H1 (cell line): Measurements from ENCODE around the gene HOXA13.

Source experiments
- CTCF ChIP-seq, 3 experiments: IDR thresholded peaks; 1 replicate in 2 of 3; 2 replicates in 1 of 3; pipeline versions ENCODE4 v1.5.1 to v1.6.1; 2011; ENCODE audit warnings: low read length in 3 of 3, mild to moderate bottlenecking in 3 of 3, inconsistent platforms in 2 of 3, low read depth in 1 of 3, moderate library complexity in 1 of 3; ENCODE audit not compliant: insufficient read depth in 1 of 3; ENCODE audit errors: control extremely low read depth in 1 of 3
- EGR1 ChIP-seq: IDR thresholded peaks from 2 replicates; pipeline ENCODE4 v1.6.1; 2011; ENCODE audit warnings: low read depth, low read length, borderline replicate concordance
- EZH2 ChIP-seq: fragments of 200-600 bp; sonication (generic); IDR thresholded peaks from 2 replicates; pipeline ENCODE4 v1.7.1; 2012; ENCODE audit warnings: low read depth, mild to moderate bottlenecking, moderate library complexity, low read length, inconsistent platforms; ENCODE audit not compliant: severe bottlenecking
- GABPA ChIP-seq: IDR thresholded peaks from 2 replicates; pipeline ENCODE4 v1.6.1; 2011; ENCODE audit warnings: mild to moderate bottlenecking, low read length, moderate library complexity, borderline replicate concordance; ENCODE audit not compliant: insufficient read depth
- POLR2A ChIP-seq, 2 experiments: IDR thresholded peaks; 1 replicate in 1 of 2; 2 replicates in 1 of 2; pipeline ENCODE4 v1.6.1; 2011; ENCODE audit warnings: low read depth in 2 of 2, low read length in 2 of 2, mild to moderate bottlenecking in 2 of 2; ENCODE audit errors: control extremely low read depth in 1 of 2
- POLR2AphosphoS5 ChIP-seq: IDR thresholded peaks from 2 replicates; pipeline ENCODE4 v1.6.1; 2011; ENCODE audit warnings: low read depth, low read length
- RAD21 ChIP-seq, 2 experiments: IDR thresholded peaks in 1 of 2; conservative IDR thresholded peaks in 1 of 2; 2 replicates each; pipeline ENCODE4 v1.6.1; 2011; ENCODE audit warnings: low read depth in 2 of 2, low read length in 2 of 2, improper control_type of control experiment in 1 of 2, inconsistent platforms in 1 of 2, mild to moderate bottlenecking in 1 of 2, moderate library complexity in 1 of 2
- SP4 ChIP-seq: IDR thresholded peaks from 2 replicates; pipeline ENCODE4 v1.6.1; 2012; ENCODE audit warnings: low read length, inconsistent platforms
- TF ChIP-seq, protein P1 (sequence below): IDR thresholded peaks from 2 replicates; pipeline ENCODE4 v1.6.1; 2012; ENCODE audit warnings: low read length, inconsistent platforms
- TF ChIP-seq, protein P2 (sequence below): fragments of 300-600 bp; sonication (generic); IDR thresholded peaks from 2 replicates; pipeline ENCODE4 v1.7.1; 2012; ENCODE audit warnings: low read length, moderate library complexity, mild to moderate bottlenecking, inconsistent platforms; ENCODE audit not compliant: insufficient replicate concordance

GRCh38 chr7:27202862-27203134, 2.9 kb upstream of the HOXA13 start:
- no peak for TF ChIP-seq POLR2A (IDR thresholded peaks at IDR 0.05; ENCODE audit: control extremely low read depth in 1 of 2, low read depth in 2 of 2, low read length in 2 of 2)
- TF ChIP-seq, protein P1, sequence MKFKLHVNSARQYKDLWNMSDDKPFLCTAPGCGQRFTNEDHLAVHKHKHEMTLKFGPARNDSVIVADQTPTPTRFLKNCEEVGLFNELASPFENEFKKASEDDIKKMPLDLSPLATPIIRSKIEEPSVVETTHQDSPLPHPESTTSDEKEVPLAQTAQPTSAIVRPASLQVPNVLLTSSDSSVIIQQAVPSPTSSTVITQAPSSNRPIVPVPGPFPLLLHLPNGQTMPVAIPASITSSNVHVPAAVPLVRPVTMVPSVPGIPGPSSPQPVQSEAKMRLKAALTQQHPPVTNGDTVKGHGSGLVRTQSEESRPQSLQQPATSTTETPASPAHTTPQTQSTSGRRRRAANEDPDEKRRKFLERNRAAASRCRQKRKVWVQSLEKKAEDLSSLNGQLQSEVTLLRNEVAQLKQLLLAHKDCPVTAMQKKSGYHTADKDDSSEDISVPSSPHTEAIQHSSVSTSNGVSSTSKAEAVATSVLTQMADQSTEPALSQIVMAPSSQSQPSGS = no peak
- TF ChIP-seq POLR2AphosphoS5 = no peak
- TF ChIP-seq CTCF (IDR thresholded peaks at IDR 0.05; ENCODE audit: control extremely low read depth in 1 of 3, insufficient read depth in 1 of 3, low read depth in 1 of 3, low read length in 3 of 3) = no peak
- TF ChIP-seq RAD21 (IDR thresholded peaks at IDR 0.05 in 1 of 2, conservative IDR thresholded peaks at IDR 0.05 in 1 of 2; ENCODE audit: low read depth in 2 of 2, low read length in 2 of 2) = no peak
- TF ChIP-seq GABPA = no peak
- TF ChIP-seq, protein P2, sequence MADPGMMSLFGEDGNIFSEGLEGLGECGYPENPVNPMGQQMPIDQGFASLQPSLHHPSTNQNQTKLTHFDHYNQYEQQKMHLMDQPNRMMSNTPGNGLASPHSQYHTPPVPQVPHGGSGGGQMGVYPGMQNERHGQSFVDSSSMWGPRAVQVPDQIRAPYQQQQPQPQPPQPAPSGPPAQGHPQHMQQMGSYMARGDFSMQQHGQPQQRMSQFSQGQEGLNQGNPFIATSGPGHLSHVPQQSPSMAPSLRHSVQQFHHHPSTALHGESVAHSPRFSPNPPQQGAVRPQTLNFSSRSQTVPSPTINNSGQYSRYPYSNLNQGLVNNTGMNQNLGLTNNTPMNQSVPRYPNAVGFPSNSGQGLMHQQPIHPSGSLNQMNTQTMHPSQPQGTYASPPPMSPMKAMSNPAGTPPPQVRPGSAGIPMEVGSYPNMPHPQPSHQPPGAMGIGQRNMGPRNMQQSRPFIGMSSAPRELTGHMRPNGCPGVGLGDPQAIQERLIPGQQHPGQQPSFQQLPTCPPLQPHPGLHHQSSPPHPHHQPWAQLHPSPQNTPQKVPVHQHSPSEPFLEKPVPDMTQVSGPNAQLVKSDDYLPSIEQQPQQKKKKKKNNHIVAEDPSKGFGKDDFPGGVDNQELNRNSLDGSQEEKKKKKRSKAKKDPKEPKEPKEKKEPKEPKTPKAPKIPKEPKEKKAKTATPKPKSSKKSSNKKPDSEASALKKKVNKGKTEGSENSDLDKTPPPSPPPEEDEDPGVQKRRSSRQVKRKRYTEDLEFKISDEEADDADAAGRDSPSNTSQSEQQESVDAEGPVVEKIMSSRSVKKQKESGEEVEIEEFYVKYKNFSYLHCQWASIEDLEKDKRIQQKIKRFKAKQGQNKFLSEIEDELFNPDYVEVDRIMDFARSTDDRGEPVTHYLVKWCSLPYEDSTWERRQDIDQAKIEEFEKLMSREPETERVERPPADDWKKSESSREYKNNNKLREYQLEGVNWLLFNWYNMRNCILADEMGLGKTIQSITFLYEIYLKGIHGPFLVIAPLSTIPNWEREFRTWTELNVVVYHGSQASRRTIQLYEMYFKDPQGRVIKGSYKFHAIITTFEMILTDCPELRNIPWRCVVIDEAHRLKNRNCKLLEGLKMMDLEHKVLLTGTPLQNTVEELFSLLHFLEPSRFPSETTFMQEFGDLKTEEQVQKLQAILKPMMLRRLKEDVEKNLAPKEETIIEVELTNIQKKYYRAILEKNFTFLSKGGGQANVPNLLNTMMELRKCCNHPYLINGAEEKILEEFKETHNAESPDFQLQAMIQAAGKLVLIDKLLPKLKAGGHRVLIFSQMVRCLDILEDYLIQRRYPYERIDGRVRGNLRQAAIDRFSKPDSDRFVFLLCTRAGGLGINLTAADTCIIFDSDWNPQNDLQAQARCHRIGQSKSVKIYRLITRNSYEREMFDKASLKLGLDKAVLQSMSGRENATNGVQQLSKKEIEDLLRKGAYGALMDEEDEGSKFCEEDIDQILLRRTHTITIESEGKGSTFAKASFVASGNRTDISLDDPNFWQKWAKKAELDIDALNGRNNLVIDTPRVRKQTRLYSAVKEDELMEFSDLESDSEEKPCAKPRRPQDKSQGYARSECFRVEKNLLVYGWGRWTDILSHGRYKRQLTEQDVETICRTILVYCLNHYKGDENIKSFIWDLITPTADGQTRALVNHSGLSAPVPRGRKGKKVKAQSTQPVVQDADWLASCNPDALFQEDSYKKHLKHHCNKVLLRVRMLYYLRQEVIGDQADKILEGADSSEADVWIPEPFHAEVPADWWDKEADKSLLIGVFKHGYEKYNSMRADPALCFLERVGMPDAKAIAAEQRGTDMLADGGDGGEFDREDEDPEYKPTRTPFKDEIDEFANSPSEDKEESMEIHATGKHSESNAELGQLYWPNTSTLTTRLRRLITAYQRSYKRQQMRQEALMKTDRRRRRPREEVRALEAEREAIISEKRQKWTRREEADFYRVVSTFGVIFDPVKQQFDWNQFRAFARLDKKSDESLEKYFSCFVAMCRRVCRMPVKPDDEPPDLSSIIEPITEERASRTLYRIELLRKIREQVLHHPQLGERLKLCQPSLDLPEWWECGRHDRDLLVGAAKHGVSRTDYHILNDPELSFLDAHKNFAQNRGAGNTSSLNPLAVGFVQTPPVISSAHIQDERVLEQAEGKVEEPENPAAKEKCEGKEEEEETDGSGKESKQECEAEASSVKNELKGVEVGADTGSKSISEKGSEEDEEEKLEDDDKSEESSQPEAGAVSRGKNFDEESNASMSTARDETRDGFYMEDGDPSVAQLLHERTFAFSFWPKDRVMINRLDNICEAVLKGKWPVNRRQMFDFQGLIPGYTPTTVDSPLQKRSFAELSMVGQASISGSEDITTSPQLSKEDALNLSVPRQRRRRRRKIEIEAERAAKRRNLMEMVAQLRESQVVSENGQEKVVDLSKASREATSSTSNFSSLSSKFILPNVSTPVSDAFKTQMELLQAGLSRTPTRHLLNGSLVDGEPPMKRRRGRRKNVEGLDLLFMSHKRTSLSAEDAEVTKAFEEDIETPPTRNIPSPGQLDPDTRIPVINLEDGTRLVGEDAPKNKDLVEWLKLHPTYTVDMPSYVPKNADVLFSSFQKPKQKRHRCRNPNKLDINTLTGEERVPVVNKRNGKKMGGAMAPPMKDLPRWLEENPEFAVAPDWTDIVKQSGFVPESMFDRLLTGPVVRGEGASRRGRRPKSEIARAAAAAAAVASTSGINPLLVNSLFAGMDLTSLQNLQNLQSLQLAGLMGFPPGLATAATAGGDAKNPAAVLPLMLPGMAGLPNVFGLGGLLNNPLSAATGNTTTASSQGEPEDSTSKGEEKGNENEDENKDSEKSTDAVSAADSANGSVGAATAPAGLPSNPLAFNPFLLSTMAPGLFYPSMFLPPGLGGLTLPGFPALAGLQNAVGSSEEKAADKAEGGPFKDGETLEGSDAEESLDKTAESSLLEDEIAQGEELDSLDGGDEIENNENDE = no peak
- TF ChIP-seq EZH2 = no peak
- TF ChIP-seq SP4 = no peak
- no peak for TF ChIP-seq EGR1
